K562 (cell line): ENCODE data around the gene CDC25B.

ENCODE experiments used
- CAMTA2 ChIP-seq: fragments of 250-450 bp; sonication (Bioruptor Pico); conservative IDR thresholded peaks from 2 replicates; pipeline ENCODE4 v1.5.1; 2022
- CBX3 ChIP-seq, 2 experiments: IDR thresholded peaks; 1 replicate in 1 of 2; 2 replicates in 1 of 2; pipeline ENCODE4 v1.6.1; 2012; ENCODE audit warnings: inconsistent platforms in 2 of 2, low read length in 2 of 2, borderline replicate concordance in 1 of 2, control low read depth in 1 of 2
- CREBBP ChIP-seq: IDR thresholded peaks from one replicate; pipeline ENCODE4 v1.6.1; 2012; ENCODE audit warnings: low read depth, mild to moderate bottlenecking, control low read depth, inconsistent platforms, low read length
- CTCF ChIP-seq, 3 experiments: IDR thresholded peaks in 2 of 3; conservative IDR thresholded peaks in 1 of 3; 2 replicates each; pipeline ENCODE4 v1.5.1; 2011 to 2012; ENCODE audit warnings: low read length in 3 of 3, mild to moderate bottlenecking in 3 of 3, control low read depth in 2 of 3, improper control_type of control experiment in 1 of 3, inconsistent platforms in 1 of 3, low read depth in 1 of 3, mixed read lengths in 1 of 3, moderate library complexity in 1 of 3; ENCODE audit not compliant: insufficient read depth in 2 of 3
- EZH2 ChIP-seq: IDR thresholded peaks from 2 replicates; pipeline ENCODE4 v1.6.1; 2012; ENCODE audit warnings: low read depth, mild to moderate bottlenecking, inconsistent platforms, low read length, borderline replicate concordance
- POLR2A ChIP-seq: fragments of 450-650 bp; conservative IDR thresholded peaks from 2 replicates; pipeline ENCODE4 v1.6.1; 2016
- REST ChIP-seq, 2 experiments: fragments of 450-650 bp; formaldehyde crosslinking in 1 of 2; IDR thresholded peaks; 2 replicates each; pipeline versions ENCODE4 v1.4.0 to v1.6.1; 2014 to 2020; ENCODE audit warnings: mild to moderate bottlenecking in 2 of 2, borderline replicate concordance in 1 of 2, low read depth in 1 of 2
- ZKSCAN1 ChIP-seq: fragments of 150-350 bp; IDR thresholded peaks from 2 replicates; pipeline ENCODE4 v1.6.1; 2016; ENCODE audit warnings: low read depth, low read length

- no peak for TF ChIP-seq CTCF (IDR thresholded peaks at IDR 0.05 in 2 of 3, conservative IDR thresholded peaks at IDR 0.05 in 1 of 3; ENCODE audit: insufficient read depth in 2 of 3, low read depth in 1 of 3, low read length in 3 of 3)
- TF ChIP-seq EZH2: no peak
- TF ChIP-seq CAMTA2 (CRISPR knock-in tag): no peak
- TF ChIP-seq POLR2A: no peak
- TF ChIP-seq REST (IDR thresholded peaks at IDR 0.05; ENCODE audit: borderline replicate concordance): no peak
- no peak for TF ChIP-seq REST (CRISPR knock-in tag; IDR thresholded peaks at IDR 0.05; ENCODE audit: low read depth)
- no peak for TF ChIP-seq CREBBP
- no peak for TF ChIP-seq ZKSCAN1
- no peak for TF ChIP-seq CBX3 (IDR thresholded peaks at IDR 0.05; ENCODE audit: borderline replicate concordance in 1 of 2, low read length in 2 of 2)
These were observed 19.7 kb downstream of the CDC25B start for GRCh38 chr20:3815703-3816315.
